Hindlimb muscle (tissue), 1 donor: ENCODE results near the gene ABCB11. TPM values are rescaled to one million over a fixed set of nuclear protein-coding genes. Genes with fewer than 3 reads are reported as not detected.

Experiments
- DNase-seq: peaks from one replicate; pipeline ENCODE4 v3.0.0-alpha.2; 2013
- polyA plus RNA-seq: library from polyadenylated mRNA; unstranded; fragments of 120-200 nt; gene quantifications from one replicate; pipeline ENCODE4 v1.2.1, GENCODE V29; 2013; ENCODE audit not compliant: insufficient read length

ABCB11 gene
- polyA plus RNA-seq, 1 donor, result not detected

DNA sequence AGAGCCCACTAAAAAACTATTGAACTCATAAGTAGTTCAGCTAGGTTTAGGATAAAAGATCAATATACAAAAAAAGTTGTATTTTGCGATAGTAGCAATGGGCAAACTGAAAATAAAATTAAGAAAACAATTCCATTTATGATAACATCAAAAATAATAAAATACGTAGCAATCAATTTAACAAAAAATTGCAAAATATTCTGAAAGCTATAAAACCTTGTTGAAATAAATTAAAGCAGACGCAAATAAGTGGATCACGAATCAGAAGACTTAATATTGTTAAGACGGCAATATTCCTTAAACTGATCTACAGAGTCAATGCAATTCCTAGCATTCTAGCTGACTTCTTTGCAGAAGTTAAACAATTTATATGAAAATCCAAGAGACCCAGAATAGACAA is 24.5 kb downstream of the ABCB11 start:
- DNase-seq, result no peak

DNA sequence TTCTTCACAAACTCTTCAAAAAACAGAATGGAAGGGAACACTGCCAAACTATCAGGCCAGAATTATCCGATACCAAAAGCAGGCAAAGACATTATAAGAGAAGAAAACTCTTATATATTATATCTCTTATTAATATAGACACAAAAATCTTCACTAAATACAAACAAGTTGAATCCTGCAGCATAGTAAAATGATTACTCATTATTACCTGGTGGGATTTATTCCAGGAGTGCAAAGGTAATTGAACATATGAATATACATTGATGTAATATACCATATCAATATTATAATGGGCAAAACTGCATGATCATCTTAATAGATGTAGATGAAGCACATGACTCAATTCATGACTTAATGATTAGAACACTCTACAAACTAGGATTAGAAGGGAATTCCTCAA is 25.1 kb downstream of the ABCB11 start:
- no peak for DNase-seq

DNA sequence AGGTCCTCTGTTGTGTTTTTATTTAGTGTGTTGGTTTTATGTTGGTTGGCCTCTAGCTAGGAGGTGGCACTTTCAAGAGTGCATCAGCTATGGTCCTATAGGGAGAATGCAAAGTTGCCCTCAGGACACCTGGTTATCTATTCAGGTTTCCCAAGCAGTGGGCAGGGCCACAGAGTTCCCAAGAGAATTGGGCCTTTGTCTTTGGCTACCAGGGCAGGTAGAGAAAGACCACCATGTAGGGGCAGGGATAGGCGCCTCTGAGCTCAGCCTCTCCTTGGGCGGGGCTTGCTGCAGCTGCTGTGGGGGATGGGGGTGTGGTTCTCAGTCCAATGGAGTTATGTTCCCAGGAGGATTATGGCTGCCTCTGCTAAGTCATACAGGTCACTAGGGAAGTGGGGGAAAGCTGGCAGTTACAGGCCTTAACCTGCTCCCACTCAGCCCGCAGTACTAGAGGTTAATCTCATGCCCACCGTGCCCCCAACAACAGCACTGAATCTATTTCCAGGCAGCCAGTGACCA is 26.0 kb downstream of the ABCB11 start:
- DNase-seq, result no peak

DNA sequence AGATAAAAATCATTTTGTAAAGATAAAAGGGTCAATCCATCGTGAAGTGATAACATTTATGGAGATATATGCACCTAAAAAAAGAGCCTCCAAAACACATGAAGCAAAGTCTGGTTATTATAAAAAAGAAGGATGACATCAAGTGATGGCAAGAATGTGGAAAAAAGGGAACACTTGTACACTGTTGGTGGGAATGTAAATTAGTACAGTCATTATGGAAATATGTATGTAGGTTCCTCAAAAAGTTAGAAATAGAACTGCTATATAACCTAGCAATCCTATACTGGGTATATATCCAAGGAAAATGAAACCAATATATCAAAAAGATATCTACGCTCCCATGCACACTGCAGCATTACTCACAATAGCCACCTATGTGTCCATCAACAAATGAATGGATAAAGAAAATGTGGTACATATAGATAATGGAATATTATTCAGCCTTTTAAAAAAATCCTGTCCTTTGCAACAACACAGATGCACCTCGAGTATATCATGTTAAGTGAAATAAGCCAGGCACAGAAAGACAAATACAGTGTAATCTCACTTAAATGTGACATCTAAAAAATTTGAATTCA is 28.9 kb downstream of the ABCB11 start:
- DNase-seq, result no peak

DNA sequence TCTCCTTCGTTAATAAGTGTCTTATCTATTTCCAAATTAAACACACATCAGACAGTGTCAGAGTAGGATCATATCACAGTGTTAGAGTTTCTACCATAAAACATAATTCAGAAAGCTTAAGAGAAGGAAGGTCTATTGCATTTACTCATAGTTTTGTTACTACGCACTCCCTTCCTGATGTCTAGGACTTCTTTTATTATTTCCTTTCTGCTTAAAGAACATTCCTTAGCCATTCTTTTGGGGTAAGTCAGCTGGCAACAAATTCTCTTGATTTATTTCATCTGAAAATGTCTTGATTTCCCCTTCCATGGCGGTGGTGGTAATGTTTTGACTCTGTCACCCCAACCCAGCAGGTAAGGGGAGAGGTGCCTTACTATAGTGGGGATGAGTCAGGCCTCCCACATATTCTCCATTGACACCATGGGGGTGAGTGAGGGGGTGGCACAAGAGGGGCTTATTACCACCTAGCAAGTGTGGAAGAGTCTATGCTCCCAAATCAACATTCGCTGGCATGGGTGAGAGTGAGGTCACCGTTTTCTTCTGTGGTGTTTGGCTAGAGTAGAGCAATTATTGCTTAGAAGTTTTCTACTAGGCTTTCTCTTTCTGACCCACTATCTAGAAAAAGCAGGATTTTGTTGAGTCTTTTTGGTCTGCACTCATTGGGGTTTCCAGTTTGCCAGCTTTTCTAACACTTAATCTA is 29.9 kb downstream of the ABCB11 start:
- no peak for DNase-seq

DNA sequence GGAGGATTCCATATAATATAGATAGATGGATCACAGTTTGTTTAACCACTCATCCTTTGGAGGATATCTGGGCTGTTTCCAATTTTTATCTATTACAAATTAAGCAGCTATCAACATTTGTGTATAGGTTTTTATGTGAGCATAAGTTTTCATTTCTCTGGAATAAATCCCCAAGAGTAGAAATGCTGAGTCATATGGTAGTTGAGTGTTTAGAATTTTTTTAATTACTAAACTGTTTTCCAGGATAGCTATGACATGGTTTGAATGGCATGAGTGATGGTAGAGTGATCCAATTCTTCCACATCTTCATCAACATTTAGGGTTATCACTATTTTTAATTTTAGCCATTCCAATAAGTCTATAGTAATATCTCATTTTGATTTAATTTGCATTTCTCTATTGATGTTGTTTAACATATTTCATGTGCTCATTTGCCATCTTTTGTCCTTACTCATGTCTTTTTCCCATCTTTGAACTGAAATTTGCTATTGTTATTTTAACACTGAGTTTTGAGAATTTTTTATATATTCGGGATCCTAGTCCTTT is 31.4 kb downstream of the ABCB11 start:
- DNase-seq, result no peak

DNA sequence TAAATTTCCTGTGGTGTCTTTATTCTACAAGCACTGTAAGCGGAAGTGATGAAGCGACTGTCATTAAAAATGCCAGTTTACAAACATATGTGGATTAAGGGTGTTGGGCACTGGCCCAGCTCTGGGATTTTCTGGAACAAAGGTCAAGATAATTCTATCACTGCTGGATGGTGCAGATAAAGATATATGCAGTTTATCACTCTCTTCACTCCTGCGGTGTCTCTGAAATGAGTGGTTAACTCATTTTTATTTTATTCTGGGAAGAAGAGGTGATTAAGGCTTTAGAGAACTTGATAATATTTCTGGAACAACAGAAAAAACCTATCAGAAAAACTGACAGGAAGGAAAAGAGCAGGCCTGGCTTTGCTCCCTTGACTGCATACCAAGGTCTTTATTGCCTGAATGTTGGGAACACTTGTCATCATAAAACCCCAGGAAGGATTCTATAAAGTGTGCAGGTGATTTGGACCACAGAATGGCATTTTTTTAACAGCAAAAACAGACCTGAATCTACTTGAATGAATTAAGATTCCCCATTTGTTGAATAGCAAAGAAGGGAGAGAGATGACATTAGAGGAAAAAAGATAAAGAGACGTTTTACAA is 32.4 kb downstream of the ABCB11 start:
- no peak for DNase-seq

DNA sequence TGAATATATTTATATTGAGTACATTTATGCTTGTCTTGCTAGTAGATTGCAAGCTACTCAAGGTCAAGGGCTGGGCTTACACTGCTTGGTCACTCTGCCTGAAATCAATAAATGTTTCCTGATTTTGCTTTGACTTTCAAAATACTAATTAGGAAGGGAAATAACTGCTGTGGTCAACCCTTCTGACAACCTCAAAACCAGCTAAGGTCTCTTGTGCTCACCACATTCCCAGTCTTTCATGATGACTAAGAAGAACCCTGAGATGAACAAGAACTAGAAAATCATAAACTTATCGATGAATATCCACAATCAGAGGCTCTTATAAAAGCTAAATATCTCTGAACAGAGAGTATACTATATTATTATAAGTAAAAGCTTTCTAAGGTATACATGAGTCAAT is 33.3 kb downstream of the ABCB11 start:
- no peak for DNase-seq

DNA sequence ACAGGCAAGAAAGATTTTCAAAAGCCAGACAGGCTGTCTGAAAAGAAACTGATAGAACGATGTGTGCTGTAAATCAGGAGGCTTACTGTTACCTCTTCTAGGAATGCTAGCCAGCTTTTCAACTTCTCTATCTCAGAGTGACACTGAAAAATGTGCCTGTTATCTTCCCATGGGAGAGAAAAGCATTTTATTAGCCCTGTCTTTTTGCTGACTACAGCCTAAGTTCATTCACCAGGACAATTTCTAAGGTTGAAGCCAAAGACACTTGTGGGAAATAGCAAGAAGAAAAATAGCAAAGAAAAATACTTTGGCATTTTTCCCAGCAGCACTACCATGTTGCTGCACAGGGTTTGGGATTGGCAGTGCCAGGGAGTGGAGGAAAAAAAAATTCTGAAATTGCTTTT is 34.0 kb downstream of the ABCB11 start:
- no peak for DNase-seq

DNA sequence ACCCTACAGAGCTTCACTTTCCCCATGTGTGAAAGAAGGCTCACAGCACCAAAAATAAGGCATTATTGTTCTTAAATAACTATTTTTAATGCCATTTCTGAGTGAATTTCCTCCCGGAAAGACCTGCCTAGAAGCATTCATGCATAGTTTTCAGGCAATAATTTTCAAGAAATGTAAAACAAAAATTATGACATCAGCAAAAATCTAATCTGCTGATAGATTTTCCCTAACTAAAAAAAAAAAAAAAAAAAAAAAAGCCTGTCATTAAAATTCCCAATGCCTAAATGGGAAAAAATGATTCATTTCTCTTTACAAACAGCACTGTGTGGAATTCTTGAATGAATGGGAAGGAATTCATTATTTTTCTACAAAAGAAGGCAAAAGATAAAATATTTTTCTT is 35.4 kb downstream of the ABCB11 start:
- no peak for DNase-seq

DNA sequence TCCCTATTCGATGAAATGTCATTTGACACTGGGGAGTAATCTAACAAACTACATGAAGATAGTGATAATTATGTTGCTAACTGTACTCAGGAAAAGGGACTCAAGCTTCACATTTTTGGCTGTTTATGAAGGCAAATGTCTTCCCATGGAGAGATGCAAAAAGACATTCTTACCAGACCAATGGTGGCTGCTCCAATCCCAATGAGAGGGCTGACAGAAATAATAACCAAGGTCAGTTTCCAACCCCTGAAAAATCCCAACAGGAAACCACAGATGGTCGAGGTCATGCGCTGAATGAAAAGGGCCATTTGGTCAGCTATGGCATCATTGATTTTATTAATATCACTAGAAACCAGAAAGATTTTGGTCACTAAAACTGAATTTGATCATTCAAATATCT is 37.6 kb downstream of the ABCB11 start:
- DNase-seq, result no peak

DNA sequence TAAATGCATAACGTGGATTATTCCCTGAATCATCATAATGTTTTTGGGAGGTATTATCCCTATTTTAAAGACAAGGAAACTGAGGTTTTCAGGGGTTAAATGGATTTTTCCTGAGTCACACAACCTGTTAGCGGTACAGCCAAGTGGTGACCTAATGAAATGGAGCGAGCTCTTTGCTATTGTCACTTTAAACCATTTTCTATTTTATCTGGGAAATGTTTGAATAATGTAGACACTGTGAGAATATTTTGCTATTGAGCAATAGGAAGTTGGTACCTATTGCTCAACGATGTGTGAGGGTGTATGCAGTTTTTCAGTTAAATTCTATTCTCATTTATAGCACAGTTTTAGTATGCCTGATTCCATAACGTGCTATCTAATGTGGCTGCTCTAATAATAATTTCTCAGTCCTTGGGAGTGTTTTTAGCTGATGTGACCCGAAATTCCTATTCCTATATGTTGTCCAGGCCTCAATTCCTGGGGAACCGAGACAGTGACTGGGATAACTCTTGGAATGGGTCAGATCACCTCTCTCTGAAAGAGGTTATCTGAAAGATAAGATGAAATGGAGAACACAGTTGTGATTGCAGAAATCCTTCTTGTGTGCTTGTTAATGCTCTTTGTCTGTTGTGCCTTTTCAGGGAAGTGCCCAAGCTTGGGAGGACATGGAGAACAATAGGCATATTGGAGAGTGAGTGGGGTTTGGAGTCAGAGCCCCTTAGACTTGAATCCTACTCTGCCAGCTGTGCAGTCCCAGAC is 38.4 kb downstream of the ABCB11 start:
- no peak for DNase-seq

DNA sequence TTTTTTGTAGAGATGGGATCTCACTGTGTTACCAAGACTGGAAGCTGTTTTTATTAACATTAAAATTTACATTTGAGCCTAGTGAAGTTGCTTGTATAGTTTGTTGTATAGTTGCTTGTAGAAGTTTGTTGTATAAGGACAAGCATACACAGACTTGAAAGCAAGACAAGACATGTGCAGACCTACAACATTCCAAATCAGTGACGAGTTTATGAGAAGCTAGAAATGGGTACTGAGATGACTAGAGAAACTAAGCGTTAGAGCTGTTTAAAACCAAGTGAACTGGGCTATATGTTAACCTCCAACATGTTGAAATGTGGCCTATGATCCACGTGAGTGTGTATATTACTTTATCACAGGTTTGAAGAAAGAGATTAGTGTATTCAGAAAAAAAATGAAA is 39.1 kb downstream of the ABCB11 start:
- no peak for DNase-seq

DNA sequence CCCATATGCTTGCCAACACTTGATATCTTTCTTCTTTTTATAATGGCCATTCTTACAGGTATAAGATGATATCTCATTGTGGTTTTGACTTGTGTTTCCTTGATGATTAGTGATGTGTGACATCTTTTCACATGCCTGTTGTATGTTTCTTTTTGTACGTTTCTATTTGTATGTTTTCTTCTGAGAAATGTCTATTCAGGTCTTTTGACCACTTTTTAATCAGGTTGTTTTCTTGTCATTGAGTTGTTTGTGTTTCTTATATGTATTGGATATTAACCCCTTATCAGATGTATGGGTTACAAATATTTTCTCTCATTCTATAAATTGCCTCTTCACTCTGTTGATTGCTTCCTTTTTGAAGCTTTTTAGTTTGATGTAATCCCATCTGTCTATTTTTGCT is 42.4 kb downstream of the ABCB11 start:
- DNase-seq, result no peak

DNA sequence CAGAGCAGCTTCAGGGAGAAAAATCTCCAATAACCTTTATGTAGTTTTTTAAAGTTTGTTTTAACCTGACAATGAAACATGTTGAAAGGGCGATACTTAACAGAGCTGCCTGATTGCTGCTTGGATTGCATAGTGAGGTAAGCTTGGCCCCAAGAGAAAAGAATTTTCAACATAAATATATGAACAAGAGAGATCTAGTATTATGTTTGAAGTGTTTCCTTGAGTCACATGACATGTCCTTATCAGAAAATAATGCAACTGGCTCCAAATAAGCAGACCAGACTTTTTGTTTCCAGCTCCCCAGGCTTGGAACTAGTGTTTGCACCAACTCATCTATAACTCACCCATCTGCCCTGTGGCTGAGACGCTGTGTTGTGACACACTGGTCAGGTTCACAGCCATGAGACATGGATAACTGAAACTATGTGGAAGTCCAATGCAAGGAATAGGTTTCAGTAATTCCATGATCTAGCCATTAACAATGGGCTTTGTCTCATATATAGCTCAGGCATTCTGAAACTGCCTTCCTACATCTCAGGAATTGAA is 44.7 kb downstream of the ABCB11 start:
- DNase-seq, result no peak

DNA sequence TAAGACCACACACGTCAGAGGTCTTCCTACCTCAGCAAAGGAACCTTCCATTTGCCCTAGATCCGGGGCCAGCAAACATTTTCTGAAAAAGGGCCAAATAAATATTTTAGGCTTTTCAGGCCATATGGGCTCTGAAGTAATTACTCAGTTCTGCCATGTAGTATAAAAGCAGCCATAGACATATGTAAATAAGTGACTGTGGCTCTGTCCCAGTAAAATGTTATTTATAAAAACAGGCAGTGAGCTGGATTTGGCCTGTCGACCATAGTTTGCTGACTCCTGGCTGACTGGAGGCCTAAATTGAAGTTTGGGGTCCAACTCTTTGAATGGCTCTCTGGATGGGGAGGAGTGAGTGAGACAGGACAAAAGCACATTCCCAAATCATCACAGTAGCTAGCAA is 49.5 kb downstream of the ABCB11 start:
- DNase-seq, result no peak

DNA sequence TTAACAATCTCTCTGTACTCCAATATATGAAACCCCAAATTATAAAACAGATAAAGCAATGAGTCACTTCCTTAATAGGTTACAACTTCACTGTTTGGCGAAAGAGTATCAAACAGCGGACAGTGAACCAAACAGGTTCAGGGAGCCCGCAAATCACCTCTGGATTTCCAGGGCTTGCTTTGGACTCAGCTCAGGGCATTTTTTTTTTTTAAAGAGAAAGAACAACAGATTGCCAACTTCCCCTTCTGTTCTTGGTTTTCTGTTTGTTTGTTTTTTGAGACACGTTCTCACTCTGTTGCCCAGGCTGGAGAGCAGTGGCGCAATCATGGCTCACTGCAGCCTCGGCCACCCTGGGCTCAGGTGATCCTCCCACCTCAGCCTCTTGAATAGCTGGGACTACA is 52.7 kb downstream of the ABCB11 start:
- DNase-seq, result no peak

DNA sequence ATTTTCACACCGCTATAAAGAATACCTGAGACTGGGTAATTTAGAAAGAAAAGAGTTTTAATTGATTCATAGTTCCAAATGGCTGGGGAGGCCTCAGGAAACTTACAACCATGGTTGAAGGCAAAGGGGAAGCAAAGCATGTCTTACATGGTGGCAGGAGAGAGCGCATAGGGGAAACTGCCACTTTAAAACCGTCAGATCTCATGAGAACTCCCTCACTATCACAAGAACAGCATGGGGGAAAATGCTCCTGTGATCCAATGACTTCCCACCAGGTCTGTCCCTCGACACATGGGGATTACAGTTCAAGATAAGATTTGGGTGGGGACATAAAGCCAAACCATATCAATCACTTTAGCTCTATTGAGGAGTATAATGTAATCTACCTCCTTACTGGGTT is 53.5 kb downstream of the ABCB11 start:
- DNase-seq, result no peak

DNA sequence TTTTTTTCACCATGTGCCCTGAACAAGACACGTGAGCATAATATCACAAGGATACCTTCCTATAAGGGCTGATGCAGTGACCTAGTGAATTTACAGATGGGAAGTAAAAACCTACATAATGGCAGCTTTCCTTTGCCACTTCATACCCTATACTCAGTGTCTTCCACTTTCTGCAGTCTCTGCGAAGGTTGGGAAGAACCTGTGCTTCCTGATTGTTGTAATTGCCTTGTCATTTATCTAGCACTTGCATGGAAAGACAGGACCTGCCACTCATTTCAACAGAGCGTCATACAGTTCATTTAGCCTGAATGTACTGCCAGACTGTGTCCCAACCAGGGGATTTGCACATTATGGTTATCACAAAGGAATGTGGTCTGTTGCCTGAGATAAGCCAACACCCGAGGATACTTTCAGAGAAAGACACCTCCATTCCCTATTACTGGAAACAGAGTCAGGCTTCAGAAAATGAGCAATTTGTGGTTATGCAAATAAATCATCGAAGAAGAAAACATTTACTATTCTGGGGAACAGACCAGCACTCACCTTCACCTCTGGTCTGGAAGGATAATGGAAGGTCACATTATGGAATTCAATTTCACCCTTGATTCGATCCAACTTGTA is 55.0 kb downstream of the ABCB11 start:
- DNase-seq, result no peak

DNA sequence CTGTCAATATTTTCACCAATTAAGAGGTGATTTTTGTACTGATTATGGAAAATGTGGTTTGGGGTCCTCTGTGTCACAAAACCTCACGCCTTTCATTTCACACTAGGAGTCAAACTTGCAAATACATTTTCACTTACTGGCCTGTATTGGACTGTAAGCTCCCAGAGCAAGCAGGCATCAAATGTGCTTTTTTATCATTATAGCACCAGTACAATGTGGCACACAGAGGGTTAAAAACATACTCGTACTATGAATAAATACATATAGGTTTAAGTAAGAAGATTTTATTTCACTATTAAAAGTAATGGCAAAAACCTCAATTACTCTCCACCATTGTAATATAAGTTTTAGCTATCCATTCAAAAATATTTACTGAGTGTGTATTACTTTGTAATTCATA is 56.7 kb downstream of the ABCB11 start:
- DNase-seq, result no peak

DNA sequence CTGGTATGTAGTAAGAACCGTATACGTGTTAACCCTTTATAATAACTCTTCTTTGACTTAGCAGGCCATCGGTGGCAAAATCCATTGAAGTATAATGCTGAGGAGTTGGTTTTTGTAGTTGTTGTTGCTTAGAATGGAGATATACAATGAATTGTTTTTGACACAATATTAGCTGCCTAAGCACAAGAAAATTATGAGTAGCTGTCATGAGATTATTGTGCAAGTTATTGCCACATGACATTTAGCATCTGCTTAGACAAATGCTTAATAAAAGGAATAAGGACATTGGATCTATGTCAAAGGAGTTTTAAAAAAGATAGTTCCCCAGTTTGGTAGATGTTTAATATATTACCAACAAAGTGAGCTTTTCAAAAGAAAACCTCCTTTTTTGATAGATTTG is 59.9 kb downstream of the ABCB11 start:
- no peak for DNase-seq

DNA sequence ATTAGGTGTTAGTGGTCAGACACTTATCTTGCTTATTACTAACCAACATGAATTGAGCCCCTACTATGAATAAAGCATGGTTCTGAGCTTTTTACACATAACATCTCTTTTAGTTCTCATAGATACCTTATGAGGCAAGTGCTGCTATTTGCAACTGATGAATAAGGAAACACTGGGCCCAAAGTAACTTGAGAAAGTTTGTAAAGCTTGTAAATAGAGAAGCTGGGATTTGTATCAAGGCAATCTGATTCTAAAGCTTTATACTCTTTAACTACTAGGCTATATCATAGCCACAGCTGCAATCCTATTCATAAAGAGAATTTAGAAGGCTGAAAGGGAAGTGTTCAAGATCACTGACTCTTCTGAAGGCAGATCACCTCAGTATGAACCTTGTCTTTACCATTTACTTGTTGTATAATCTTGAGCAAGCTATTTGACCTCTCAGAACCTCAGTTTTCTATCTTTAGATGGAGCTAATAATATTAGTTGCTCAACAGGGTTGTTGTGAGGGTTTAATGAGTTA is 60.4 kb downstream of the ABCB11 start:
- DNase-seq, result no peak
